IPS DF 19.7 (cell line): ENCODE data around the gene STARD10.

Experiments used
- DNase-seq: peaks from one replicate; pipeline ENCODE4 v3.0.0-alpha.2; 2013; ENCODE audit warnings: low read depth, low spot score

STARD10 gene

GRCh38 chr11:72745511-72745910 is 48.3 kb downstream of the STARD10 start:
- no peak for DNase-seq

- no peak for DNase-seq
Observed at GRCh38 chr11:72744474-72744873, 49.4 kb downstream of the STARD10 start.

GRCh38 chr11:72743321-72744221 is 50.3 kb downstream of the STARD10 start:
- DNase-seq, result no peak

GRCh38 chr11:72742513-72743320 is 51.1 kb downstream of the STARD10 start:
- no peak for DNase-seq

GRCh38 chr11:72741849-72742512 is 51.9 kb downstream of the STARD10 start:
- no peak for DNase-seq

GRCh38 chr11:72741429-72741833 is 52.4 kb downstream of the STARD10 start:
- no peak for DNase-seq

GRCh38 chr11:72740562-72741428 is 53.1 kb downstream of the STARD10 start:
- DNase-seq, result no peak

GRCh38 chr11:72740060-72740424 is 53.8 kb downstream of the STARD10 start:
- DNase-seq, result no peak

GRCh38 chr11:72739240-72740059 is 54.4 kb downstream of the STARD10 start:
- no peak for DNase-seq

- no peak for DNase-seq
Observed at GRCh38 chr11:72738199-72739141, 55.4 kb downstream of the STARD10 start.

- DNase-seq, result no peak
Observed at GRCh38 chr11:72737336-72737735, 56.5 kb downstream of the STARD10 start.

GRCh38 chr11:72736452-72737069 is 57.3 kb downstream of the STARD10 start:
- no peak for DNase-seq

- no peak for DNase-seq
Observed at GRCh38 chr11:72735495-72736027, 58.3 kb downstream of the STARD10 start.

- no peak for DNase-seq
Observed at GRCh38 chr11:72732329-72732728, 61.5 kb downstream of the STARD10 start.

GRCh38 chr11:72730737-72731136 is 63.1 kb downstream of the STARD10 start:
- DNase-seq, result no peak

GRCh38 chr11:72730243-72730642 is 63.6 kb downstream of the STARD10 start:
- DNase-seq, result no peak

- no peak for DNase-seq
Observed at GRCh38 chr11:72727521-72727920, 66.3 kb downstream of the STARD10 start.
